Neural progenitor cell (in vitro differentiated cells): Measurements from ENCODE around the gene AFF3.

ENCODE experiments used
- EZH2phosphoT487 ChIP-seq: fragments of 200-600 bp; sonication (generic); IDR thresholded peaks from 2 replicates; pipeline ENCODE4 v1.6.1; 2017; ENCODE audit warnings: antibody characterized with exemption
- TF ChIP-seq, protein P1 (sequence below): fragments of 200-600 bp; sonication (generic); IDR thresholded peaks from 2 replicates; pipeline ENCODE4 v1.5.1; 2017; ENCODE audit warnings: antibody characterized with exemption, mild to moderate bottlenecking

DNA sequence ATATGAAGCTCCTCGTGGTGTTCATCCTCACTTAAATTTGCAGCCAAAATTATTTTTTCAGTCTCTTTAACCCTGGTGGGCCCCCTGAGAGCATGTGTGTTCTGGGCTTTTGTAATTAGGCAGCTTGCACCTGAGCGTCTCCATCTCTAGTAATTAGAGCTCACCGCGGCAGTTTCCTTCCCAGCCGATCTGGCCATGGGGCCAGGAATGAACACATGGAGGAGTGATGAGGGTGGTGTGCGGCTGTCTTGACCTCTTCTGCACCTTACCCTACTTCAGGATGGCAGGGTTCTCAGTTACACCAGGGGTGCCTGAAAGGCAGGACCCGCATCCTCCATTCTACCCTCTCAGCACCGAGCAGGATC lies 98.5 kb downstream of the AFF3 start:
- TF ChIP-seq, protein P1, sequence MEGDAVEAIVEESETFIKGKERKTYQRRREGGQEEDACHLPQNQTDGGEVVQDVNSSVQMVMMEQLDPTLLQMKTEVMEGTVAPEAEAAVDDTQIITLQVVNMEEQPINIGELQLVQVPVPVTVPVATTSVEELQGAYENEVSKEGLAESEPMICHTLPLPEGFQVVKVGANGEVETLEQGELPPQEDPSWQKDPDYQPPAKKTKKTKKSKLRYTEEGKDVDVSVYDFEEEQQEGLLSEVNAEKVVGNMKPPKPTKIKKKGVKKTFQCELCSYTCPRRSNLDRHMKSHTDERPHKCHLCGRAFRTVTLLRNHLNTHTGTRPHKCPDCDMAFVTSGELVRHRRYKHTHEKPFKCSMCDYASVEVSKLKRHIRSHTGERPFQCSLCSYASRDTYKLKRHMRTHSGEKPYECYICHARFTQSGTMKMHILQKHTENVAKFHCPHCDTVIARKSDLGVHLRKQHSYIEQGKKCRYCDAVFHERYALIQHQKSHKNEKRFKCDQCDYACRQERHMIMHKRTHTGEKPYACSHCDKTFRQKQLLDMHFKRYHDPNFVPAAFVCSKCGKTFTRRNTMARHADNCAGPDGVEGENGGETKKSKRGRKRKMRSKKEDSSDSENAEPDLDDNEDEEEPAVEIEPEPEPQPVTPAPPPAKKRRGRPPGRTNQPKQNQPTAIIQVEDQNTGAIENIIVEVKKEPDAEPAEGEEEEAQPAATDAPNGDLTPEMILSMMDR, result no peak
- TF ChIP-seq EZH2phosphoT487, result no peak
